GM12878 (cell line): ENCODE measurements around the gene HMSD. TPM values are rescaled to one million over a fixed set of nuclear protein-coding genes. Genes with fewer than 3 reads are reported as not detected.

Experiments used
- ATAC-seq: fragments of 200-7000 bp; cut with Tn5 transposase; 3 replicates; pipeline ENCODE4 v1.9.1; 2020; ENCODE audit warnings: mild to moderate bottlenecking, moderate library complexity
- BruUV-seq: library from RNA; stranded (reverse); fragments of 400-500 nt; replicated peaks from 2 replicates; lab custom pipeline; 2021; lab: Mats Ljungman, UMichigan
- CTCF ChIA-PET: fragments of 300-600 bp; sonication (Branson Sonifier 250); formaldehyde crosslinking; extraction: SDS; loops from one replicate; lab custom pipeline; 2021; ENCODE audit warnings: inconsistent platforms; lab: Yijun Ruan, JAX
- POLR2A ChIA-PET: fragments of 350-600 bp; formaldehyde crosslinking; extraction: SDS; loops from one replicate; lab custom pipeline; 2021; ENCODE audit warnings: inconsistent platforms; lab: Charles Lee
- RAD21 ChIA-PET: fragments of 300-600 bp; sonication (Branson Sonifier 250); formaldehyde crosslinking; loops from one replicate; lab custom pipeline; 2023; ENCODE audit warnings: antibody characterized with exemption; ENCODE audit not compliant: unreplicated experiment; lab: Charles Lee
- SMC1A ChIA-PET: fragments of 300-600 bp; sonication (Branson Sonifier 250); formaldehyde crosslinking; loops from one replicate; lab custom pipeline; 2023; ENCODE audit not compliant: unreplicated experiment, uncharacterized antibody; lab: Charles Lee
- DNase-seq: peaks from one replicate; pipeline ENCODE4 v3.0.0-alpha.2; 2011; ENCODE audit warnings: low read depth, low spot score
- FAIRE-seq: peaks from 3 replicates; lab custom pipeline; 2011; peaks lifted over from hg19 to GRCh38; lab: Jason Lieb, UNC
- H2AFZ ChIP-seq: 2 replicates; pipeline ENCODE4 v1.6.0; 2011; ENCODE audit warnings: low read depth, low read length, control low read depth; ENCODE audit not compliant: control insufficient read depth
- H3K27ac ChIP-seq: 2 replicates; pipeline ENCODE4 v1.5.1; 2011; ENCODE audit warnings: control low read depth; ENCODE audit not compliant: control insufficient read depth, insufficient read depth
- H3K27me3 ChIP-seq, 2 experiments: replicated peaks in 1 of 2; 2 replicates each; pipeline versions ENCODE4 v1.6.0 to v1.6.1; 2011; ENCODE audit warnings: low read length in 1 of 2; ENCODE audit not compliant: control insufficient read depth in 2 of 2, insufficient read depth in 2 of 2
- H3K36me3 ChIP-seq, 2 experiments: 2 replicates each; pipeline ENCODE4 v1.5.1; 2011; ENCODE audit warnings: low read length in 1 of 2; ENCODE audit not compliant: control insufficient read depth in 2 of 2, insufficient read depth in 2 of 2
- H3K4me1 ChIP-seq: 2 replicates; pipeline ENCODE4 v1.6.1; 2011; ENCODE audit warnings: mild to moderate bottlenecking, low read length, moderate library complexity, mixed read lengths; ENCODE audit not compliant: control insufficient read depth, insufficient read depth
- H3K4me2 ChIP-seq: 2 replicates; pipeline ENCODE4 v1.6.0; 2011; ENCODE audit warnings: control low read depth; ENCODE audit not compliant: control insufficient read depth, insufficient read depth
- H3K4me3 ChIP-seq: fragments of 200-600 bp; sonication (generic); 2 replicates; pipeline ENCODE4 v1.5.1; 2016
- H3K79me2 ChIP-seq: 2 replicates; pipeline ENCODE4 v1.6.0; 2011; ENCODE audit warnings: low read length; ENCODE audit not compliant: control insufficient read depth, insufficient read depth
- H3K9ac ChIP-seq: 2 replicates; pipeline ENCODE4 v1.8.0; 2011; ENCODE audit warnings: low read length, control low read depth, mixed read lengths; ENCODE audit not compliant: control insufficient read depth, insufficient read depth
- H3K9me3 ChIP-seq: replicated peaks from 3 replicates; pipeline ENCODE4 v1.5.1; 2011; ENCODE audit warnings: mild to moderate bottlenecking, low read length; ENCODE audit not compliant: control insufficient read depth, insufficient read depth
- H4K20me1 ChIP-seq: 2 replicates; pipeline ENCODE4 v1.6.0; 2011; ENCODE audit not compliant: control insufficient read depth, insufficient read depth
- CREB1 ChIP-seq: IDR thresholded peaks from 2 replicates; pipeline ENCODE4 v1.6.1; 2012; ENCODE audit warnings: low read depth, mild to moderate bottlenecking, inconsistent platforms
- EED ChIP-seq: sonication (generic); IDR thresholded peaks from 2 replicates; pipeline ENCODE4 v1.6.1; 2016; ENCODE audit warnings: antibody characterized with exemption, low read depth
- IKZF1 ChIP-seq: fragments of 450-650 bp; conservative IDR thresholded peaks from 2 replicates; pipeline ENCODE4 v1.6.1; 2017; ENCODE audit warnings: antibody characterized with exemption, mild to moderate bottlenecking
- IKZF2 ChIP-seq, 2 experiments: fragments of 450-650 bp; IDR thresholded peaks; 2 replicates each; pipeline ENCODE4 v1.6.1; 2017; ENCODE audit warnings: mild to moderate bottlenecking in 2 of 2, moderate library complexity in 2 of 2
- JUNB ChIP-seq: IDR thresholded peaks from 2 replicates; pipeline ENCODE4 v1.6.1; 2016; ENCODE audit warnings: antibody characterized with exemption, mild to moderate bottlenecking
- NFIC ChIP-seq: IDR thresholded peaks from 2 replicates; pipeline ENCODE4 v1.6.1; 2012; ENCODE audit warnings: low read depth, mild to moderate bottlenecking, inconsistent platforms, low read length, moderate library complexity
- NR2C1 ChIP-seq: fragments of 450-650 bp; IDR thresholded peaks from 2 replicates; pipeline ENCODE4 v1.6.1; 2017; ENCODE audit warnings: antibody characterized with exemption, mild to moderate bottlenecking, moderate library complexity
- PML ChIP-seq: IDR thresholded peaks from 2 replicates; pipeline ENCODE4 v1.6.1; 2012; ENCODE audit warnings: low read length, inconsistent platforms
- RAD21 ChIP-seq: IDR thresholded peaks from 2 replicates; pipeline ENCODE4 v1.6.1; 2011; ENCODE audit warnings: mild to moderate bottlenecking, low read depth, low read length, moderate library complexity; ENCODE audit not compliant: insufficient read depth
- RUNX3 ChIP-seq: IDR thresholded peaks from 2 replicates; pipeline ENCODE4 v1.6.1; 2012; ENCODE audit warnings: low read length, inconsistent platforms
- SIN3A ChIP-seq: IDR thresholded peaks from 2 replicates; pipeline ENCODE4 v1.6.1; 2012; ENCODE audit warnings: low read depth, low read length, improper control_type of control experiment
- SMARCA5 ChIP-seq: fragments of 450-650 bp; IDR thresholded peaks from 2 replicates; pipeline ENCODE4 v1.6.1; 2017; ENCODE audit warnings: mild to moderate bottlenecking
- WGBS: methylation state at CpG from one replicate; pipeline ENCODE4 v1.1.6; 2016; ENCODE audit warnings: low lambda C conversion rate; ENCODE audit not compliant: insufficient replicate concordance, insufficient coverage; ENCODE audit errors: missing lambda C conversion rate; 5-methylcytosine and 5-hydroxymethylcytosine counted together
- in situ Hi-C: fragments of 300-500 bp; cut with MboI; formaldehyde crosslinking; loops from 9 replicates; pipeline ENCODE4 v1.14.3; 2018; ENCODE audit warnings: mixed read lengths
- intact Hi-C: fragments of 100-400 bp; cut with micrococcal nuclease; formaldehyde crosslinking; loops from one replicate; pipeline ENCODE4 v1.14.2; 2022; ENCODE audit not compliant: unreplicated experiment
- polyA plus RNA-seq, 11 experiments: library from polyadenylated mRNA; depleted of rRNA in 4 of 11; unstranded in 6 of 11; stranded (reverse) in 5 of 11; fragments of >200 nt; fragmentation: Nextera tagmentation in 4 of 11; fragmentation: Illumina TruSeq in 1 of 11; extraction: Ambion mirVana in 4 of 11; extraction: Trizol in 1 of 11; gene quantifications; 1 replicate in 1 of 11; 2 replicates in 10 of 11; pipeline versions ENCODE4 v1.2.1 to v1.2.3, GENCODE V29; 2011 to 2016; ENCODE audit warnings: inconsistent platforms in 2 of 11, missing spikeins in 2 of 11, low read depth in 1 of 11
- total RNA-seq, 4 experiments: library from RNA; depleted of rRNA in 3 of 4; stranded (reverse); fragments of >200 nt in 3 of 4; fragmentation: Illumina TruSeq in 1 of 4; extraction: Trizol in 1 of 4; gene quantifications; 2 replicates each; pipeline versions ENCODE4 v1.2.1 to v1.2.3, GENCODE V29; 2013 to 2021
- TF ChIP-seq, protein P1 (sequence below): fragments of 150-350 bp; IDR thresholded peaks from 2 replicates; pipeline ENCODE4 v1.6.1; 2016; ENCODE audit warnings: low read depth, low read length
- TF ChIP-seq, protein P2 (sequence below): IDR thresholded peaks from 2 replicates; pipeline ENCODE4 v1.6.1; 2012; ENCODE audit warnings: low read length, inconsistent platforms
- TF ChIP-seq, protein P3 (sequence below): fragments of 450-650 bp; IDR thresholded peaks from 2 replicates; pipeline ENCODE4 v1.6.1; 2017; ENCODE audit warnings: low read depth, mild to moderate bottlenecking, moderate library complexity

Gene HMSD
- total and polyA plus RNA-seq, 10 of the 15 experiments (the other 5 are each of a cell fraction or from before 2014, with no cell fraction given), result 11.7 to 83.9 (median 37.8) TPM

DNA sequence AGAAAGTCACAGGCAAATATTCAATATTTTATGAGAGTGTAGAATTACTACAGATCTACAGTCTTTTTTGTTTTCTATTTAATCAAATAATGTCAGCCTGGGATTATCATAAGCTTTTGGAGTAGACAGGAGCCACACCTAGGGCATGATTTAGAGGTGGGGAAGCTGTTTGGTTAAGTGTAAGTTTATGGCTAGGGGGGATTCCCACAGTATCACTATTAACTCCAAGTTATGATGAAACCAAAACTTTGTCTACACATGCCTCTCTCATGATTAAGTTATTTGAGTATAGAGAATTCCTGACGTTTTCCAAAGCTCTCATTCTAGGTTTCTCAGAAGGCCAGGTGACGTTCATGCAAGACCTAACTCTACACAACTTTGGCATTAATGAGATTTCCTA, 39.2 kb upstream of the HMSD start:
- H3K9ac ChIP-seq, result no peak overlapping the region
- ChIA-PET RAD21 (interaction anchor here (1.0 to 3.6 kb wide), 7 partner anchors 12 to 41 kb away, joined by 3 to 69 read pairs (median 7); partner anchors contain the start of gene SERPINB2), POLR2A (interaction anchor here (0.5 to 3.3 kb wide), 3 partner anchors 27 to 66 kb away, joined by 4 to 15 read pairs (median 4); no protein-coding TSS in a partner anchor), CTCF (interaction anchor here (1.4 to 3.5 kb wide), 3 partner anchors 14 to 27 kb away, joined by 4 to 52 read pairs (median 5); no protein-coding TSS in a partner anchor), SMC1A (interaction anchor here (0.9 to 6.2 kb wide), 14 partner anchors 9 to 391 kb away, joined by 3 to 99 read pairs (median 9); no protein-coding TSS in a partner anchor)
- DNase-seq (no peak), FAIRE-seq (no peak), ATAC-seq (peak; percentile 74)
- whole genome bisulfite sequencing, result 0% methylated on average over 2 of the region's 2 CpGs
- no peak overlapping the region for H3K4me3 ChIP-seq
- peaks cover 4% of the 10 kb centered on the region; the same call in 1 of the 2 replicates for H3K4me1 ChIP-seq
- no peak overlapping the region; the same call in 1 of the 2 replicates for H2AFZ ChIP-seq
- in situ Hi-C loops (no loop called here), intact Hi-C loops (no loop called here)
- no peaks in the 10 kb centered on the region for H3K79me2 ChIP-seq
- H3K9me3 ChIP-seq, result no peaks in the 10 kb centered on the region; the same call in 2 of the 3 replicates
- H3K27me3 ChIP-seq, result no peaks in the 10 kb centered on the region
- no peak overlapping the region for H3K4me2 ChIP-seq
- no peaks in the 10 kb centered on the region for H3K36me3 ChIP-seq
- H4K20me1 ChIP-seq, result no peaks in the 10 kb centered on the region
- no TSS peak for BruUV-seq
- TF ChIP-seq RAD21 (no peak), SMARCA5 (no peak), NR2C1 (no peak), JUNB (peak; percentile 36; the same call in 1 of the 2 replicates), IKZF1 (peak; percentile 42; the same call in 1 of the 2 replicates), EED (no peak), SIN3A (no peak), IKZF2 (IDR thresholded peaks at IDR 0.05) (peak; percentile 30 to 43; a peak in 2 of 4 replicates), CREB1 (peak; percentile 36; the same call in 1 of the 2 replicates), PML (no peak), NFIC (0 out of 2 replicates have a peak, but pooled peaks have one; percentile 47), RUNX3 (peak; percentile 34; the same call in 1 of the 2 replicates)
- TF ChIP-seq, protein P1, sequence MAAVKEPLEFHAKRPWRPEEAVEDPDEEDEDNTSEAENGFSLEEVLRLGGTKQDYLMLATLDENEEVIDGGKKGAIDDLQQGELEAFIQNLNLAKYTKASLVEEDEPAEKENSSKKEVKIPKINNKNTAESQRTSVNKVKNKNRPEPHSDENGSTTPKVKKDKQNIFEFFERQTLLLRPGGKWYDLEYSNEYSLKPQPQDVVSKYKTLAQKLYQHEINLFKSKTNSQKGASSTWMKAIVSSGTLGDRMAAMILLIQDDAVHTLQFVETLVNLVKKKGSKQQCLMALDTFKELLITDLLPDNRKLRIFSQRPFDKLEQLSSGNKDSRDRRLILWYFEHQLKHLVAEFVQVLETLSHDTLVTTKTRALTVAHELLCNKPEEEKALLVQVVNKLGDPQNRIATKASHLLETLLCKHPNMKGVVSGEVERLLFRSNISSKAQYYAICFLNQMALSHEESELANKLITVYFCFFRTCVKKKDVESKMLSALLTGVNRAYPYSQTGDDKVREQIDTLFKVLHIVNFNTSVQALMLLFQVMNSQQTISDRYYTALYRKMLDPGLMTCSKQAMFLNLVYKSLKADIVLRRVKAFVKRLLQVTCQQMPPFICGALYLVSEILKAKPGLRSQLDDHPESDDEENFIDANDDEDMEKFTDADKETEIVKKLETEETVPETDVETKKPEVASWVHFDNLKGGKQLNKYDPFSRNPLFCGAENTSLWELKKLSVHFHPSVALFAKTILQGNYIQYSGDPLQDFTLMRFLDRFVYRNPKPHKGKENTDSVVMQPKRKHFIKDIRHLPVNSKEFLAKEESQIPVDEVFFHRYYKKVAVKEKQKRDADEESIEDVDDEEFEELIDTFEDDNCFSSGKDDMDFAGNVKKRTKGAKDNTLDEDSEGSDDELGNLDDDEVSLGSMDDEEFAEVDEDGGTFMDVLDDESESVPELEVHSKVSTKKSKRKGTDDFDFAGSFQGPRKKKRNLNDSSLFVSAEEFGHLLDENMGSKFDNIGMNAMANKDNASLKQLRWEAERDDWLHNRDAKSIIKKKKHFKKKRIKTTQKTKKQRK, result no peak
- TF ChIP-seq, protein P2, sequence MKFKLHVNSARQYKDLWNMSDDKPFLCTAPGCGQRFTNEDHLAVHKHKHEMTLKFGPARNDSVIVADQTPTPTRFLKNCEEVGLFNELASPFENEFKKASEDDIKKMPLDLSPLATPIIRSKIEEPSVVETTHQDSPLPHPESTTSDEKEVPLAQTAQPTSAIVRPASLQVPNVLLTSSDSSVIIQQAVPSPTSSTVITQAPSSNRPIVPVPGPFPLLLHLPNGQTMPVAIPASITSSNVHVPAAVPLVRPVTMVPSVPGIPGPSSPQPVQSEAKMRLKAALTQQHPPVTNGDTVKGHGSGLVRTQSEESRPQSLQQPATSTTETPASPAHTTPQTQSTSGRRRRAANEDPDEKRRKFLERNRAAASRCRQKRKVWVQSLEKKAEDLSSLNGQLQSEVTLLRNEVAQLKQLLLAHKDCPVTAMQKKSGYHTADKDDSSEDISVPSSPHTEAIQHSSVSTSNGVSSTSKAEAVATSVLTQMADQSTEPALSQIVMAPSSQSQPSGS, result no peak
- TF ChIP-seq, protein P3, sequence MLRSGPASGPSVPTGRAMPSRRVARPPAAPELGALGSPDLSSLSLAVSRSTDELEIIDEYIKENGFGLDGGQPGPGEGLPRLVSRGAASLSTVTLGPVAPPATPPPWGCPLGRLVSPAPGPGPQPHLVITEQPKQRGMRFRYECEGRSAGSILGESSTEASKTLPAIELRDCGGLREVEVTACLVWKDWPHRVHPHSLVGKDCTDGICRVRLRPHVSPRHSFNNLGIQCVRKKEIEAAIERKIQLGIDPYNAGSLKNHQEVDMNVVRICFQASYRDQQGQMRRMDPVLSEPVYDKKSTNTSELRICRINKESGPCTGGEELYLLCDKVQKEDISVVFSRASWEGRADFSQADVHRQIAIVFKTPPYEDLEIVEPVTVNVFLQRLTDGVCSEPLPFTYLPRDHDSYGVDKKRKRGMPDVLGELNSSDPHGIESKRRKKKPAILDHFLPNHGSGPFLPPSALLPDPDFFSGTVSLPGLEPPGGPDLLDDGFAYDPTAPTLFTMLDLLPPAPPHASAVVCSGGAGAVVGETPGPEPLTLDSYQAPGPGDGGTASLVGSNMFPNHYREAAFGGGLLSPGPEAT, result 0 out of 2 replicates have a peak, but pooled peaks have one; percentile 32
- H3K27ac ChIP-seq, result no peak overlapping the region
